8988T (cell line): ENCODE measurements around the gene ERICH2.

Source experiments
- DNase-seq: peaks from one replicate; pipeline ENCODE4 v3.0.0; 2011

Gene ERICH2

GRCh38 chr2:170764880-170765261 is 5.3 kb upstream of the ERICH2 start:
- no peak for DNase-seq

GRCh38 chr2:170766693-170767092 is 3.5 kb upstream of the ERICH2 start:
- no peak for DNase-seq

DNA sequence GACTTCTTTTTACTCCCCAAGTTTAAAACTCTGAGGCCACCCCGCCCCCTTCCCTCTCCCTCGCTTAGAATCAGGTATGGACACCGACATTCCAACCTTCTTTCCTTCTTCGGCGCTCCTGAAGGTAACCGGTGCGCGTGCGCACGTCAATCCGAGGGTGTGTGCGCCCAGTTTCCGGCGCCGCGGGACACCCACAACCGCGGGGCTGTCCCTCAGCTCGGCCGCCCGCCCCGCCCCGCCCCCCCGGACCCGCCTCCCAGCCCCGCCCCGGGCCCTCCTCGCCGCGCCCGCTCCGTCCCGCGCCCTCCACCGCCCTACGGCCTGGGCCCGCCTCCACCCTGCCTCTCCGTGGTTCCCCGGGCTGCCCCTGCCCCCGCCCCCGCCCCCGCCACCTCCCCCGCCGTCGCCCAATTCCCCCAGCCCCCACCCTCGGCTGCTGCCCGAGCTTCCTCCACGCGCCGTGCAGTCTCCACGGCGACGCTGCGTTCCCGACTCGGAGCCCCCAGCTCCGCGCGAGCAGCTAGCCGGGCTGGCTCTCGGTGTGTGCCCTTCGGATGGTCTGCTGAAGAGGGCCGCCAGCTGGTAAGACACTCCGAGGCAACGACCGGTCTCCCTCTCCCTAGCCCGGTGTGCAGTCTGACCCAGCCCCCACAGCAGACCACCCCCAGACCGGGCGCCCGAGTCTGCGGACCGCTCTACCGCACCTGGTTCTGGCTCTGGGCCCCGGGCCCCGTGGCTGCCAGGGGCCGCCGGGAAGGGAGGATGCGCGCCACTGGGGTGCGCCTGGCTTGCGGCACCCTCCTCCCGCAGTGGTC is 635 bp downstream of the ERICH2 start:
- DNase-seq = peak; percentile 81

- DNase-seq = no peak
These were observed 1.3 kb downstream of the ERICH2 start for GRCh38 chr2:170771421-170771937.

- DNase-seq = no peak
These were observed 2.1 kb downstream of the ERICH2 start for GRCh38 chr2:170772295-170772694.

- no peak for DNase-seq
These were observed 3.9 kb downstream of the ERICH2 start for GRCh38 chr2:170774074-170774473.

GRCh38 chr2:170778900-170779299 is 8.7 kb downstream of the ERICH2 start:
- DNase-seq = no peak

DNA sequence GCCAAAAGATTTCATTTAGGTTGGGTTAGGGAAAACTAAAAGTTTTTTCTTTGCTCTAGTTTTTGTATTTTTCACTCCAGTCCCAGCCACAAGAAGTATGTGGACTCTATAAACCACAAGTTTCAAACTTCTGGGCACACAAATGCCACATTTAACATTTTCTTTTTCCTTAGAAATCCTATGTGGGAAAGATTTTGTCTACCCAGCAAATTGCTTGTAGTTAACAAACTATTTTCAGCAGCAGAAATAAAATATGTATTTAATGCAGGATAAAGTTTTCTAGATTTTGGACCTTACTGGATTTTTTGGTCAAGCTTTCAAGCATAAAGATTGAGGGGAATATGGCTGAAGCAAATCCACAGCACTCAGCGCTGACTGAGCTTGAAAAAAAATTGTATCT is 9.1 kb downstream of the ERICH2 start:
- no peak for DNase-seq

GRCh38 chr2:170782673-170783072 is 12.5 kb downstream of the ERICH2 start:
- no peak for DNase-seq

- no peak for DNase-seq
These were observed 13.4 kb downstream of the ERICH2 start for GRCh38 chr2:170783549-170783948.

DNA sequence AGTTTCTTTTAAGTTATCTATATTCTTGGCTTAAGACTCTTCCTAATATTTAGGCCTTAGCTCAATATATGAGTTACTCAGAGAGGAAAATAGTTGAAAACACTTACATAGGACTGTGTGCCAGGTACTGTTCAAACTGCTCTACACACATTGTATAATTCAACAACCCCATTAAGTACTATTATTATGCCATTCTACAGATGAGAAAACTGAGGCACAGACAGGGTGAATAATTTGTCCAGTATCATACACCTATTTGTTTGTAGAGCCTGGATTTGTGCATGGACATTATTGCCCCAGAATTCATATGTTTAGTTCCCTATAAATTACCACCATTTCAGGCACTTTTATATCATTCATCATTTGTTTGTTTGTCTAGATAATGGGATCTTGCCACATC is 28.8 kb downstream of the ERICH2 start:
- DNase-seq = no peak

DNA sequence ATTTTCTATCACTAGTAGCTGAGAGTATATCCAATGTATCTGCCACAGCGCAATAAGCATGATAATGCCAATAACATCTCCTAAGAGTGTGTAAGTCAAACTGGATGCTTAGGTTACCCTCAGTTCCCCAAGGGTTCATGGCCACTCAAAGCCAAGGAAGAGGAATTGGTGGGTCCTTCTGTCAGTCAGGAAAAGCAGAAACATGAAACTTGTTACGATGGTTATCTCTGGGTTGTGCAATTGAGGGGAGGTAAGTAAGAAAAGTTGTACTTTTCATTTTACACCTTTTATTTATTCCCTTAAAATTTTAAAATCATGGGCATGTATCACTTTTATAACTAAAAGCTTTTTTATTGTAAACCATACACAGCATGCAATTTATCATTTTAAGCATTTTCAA is 36.4 kb downstream of the ERICH2 start:
- no peak for DNase-seq

GRCh38 chr2:170812710-170813600 is 42.8 kb downstream of the ERICH2 start:
- DNase-seq = peak; percentile 33

DNA sequence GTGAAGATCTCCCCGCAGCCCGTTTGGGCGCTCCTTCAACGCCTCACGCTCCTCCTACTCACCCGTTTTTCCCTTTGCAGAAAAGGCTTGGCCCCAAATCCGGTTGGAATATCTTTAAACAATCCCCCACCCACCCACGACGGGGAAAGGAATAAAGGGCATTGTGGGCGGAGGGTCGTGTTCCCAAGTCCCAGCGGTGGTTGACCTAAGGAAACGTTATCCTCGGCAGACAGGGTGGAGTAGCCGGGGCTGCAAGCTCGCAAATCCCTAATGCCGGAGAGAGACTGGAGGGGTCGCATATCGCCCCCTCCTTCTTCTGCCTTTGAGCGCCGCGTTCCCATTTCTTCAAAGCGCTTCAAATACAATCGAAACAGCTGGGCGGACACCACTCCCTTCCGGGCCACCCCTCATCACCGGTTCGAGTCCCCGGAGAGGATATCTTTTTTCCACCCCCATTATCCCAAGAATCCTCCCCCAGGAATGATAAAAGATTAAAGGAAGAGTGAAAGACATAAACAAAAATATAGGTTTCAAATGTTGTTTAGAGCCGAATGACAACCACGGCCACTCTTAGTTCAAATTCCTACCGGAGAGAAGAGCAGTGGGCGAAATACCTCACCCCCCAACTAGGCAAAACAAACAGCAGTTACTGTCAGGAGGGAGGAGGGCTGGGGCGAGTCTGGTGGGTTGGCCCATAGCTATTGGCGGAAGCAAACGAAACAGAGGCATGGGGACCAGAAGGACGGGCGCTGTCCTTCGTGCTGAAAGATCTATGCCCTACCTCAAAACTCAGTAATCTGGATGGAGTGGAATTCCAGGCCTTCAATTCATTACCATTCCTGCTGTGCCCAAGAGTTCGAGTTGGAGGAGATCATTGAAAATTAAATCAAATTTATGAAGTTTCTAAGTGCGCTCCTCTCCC is 43.7 kb downstream of the ERICH2 start:
- peak; percentile 23 for DNase-seq

DNA sequence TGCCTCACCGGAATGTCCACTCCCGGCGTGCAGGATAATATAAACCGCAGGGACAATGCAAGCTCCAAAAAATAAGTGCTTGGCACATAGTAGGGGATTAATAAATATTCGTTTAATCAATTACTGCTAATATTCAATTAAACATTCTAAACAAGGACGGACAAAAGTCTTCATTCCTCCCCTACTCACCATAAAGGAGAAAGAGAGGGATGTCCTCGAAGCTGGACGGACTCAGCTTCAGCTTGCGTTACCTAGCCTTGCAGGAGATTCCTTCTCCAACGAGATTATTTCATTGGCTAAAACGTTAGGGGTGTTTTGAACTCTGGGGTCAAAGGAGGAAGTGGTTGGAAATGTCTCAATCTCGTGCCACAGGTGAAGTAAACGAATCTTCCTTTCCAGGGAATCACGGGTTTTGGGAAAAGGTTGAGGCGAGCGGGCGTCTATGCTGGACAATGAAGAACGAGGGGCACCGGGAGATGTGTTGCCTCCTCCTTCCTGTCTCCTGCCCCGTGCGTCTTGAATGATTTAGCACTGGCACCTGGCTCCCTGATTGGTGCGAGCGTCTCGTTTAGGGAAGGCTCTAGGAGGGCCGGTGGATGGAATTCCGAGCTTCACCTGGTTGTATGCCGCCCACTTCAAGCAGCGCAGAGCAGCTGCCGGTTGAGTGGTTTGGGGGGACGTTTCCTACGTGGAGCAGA is 44.5 kb downstream of the ERICH2 start:
- no peak for DNase-seq

- no peak for DNase-seq
These were observed 45.1 kb downstream of the ERICH2 start for GRCh38 chr2:170815311-170815710.

- peak; percentile 88 for DNase-seq
These were observed 45.7 kb downstream of the ERICH2 start for GRCh38 chr2:170815746-170816503.

DNA sequence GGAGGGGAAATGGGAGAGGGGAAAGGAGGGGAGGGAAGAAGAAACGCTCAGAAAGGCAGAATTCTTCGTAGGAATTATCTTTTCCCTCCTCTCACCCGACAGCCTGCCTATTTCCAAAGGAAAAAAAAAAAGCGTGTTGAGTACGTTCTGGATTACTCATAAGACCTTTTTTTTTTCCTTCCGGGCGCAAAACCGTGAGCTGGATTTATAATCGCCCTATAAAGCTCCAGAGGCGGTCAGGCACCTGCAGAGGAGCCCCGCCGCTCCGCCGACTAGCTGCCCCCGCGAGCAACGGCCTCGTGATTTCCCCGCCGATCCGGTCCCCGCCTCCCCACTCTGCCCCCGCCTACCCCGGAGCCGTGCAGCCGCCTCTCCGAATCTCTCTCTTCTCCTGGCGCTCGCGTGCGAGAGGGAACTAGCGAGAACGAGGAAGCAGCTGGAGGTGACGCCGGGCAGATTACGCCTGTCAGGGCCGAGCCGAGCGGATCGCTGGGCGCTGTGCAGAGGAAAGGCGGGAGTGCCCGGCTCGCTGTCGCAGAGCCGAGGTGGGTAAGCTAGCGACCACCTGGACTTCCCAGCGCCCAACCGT is 46.4 kb downstream of the ERICH2 start, which contains the start of gene GAD1:
Gene GAD1 (plus strand): TSS at position 384 of the 589 bp plus-strand sequence. CDS start 1,705 bp downstream, outside the sequence.
- DNase-seq = peak; percentile 85

DNA sequence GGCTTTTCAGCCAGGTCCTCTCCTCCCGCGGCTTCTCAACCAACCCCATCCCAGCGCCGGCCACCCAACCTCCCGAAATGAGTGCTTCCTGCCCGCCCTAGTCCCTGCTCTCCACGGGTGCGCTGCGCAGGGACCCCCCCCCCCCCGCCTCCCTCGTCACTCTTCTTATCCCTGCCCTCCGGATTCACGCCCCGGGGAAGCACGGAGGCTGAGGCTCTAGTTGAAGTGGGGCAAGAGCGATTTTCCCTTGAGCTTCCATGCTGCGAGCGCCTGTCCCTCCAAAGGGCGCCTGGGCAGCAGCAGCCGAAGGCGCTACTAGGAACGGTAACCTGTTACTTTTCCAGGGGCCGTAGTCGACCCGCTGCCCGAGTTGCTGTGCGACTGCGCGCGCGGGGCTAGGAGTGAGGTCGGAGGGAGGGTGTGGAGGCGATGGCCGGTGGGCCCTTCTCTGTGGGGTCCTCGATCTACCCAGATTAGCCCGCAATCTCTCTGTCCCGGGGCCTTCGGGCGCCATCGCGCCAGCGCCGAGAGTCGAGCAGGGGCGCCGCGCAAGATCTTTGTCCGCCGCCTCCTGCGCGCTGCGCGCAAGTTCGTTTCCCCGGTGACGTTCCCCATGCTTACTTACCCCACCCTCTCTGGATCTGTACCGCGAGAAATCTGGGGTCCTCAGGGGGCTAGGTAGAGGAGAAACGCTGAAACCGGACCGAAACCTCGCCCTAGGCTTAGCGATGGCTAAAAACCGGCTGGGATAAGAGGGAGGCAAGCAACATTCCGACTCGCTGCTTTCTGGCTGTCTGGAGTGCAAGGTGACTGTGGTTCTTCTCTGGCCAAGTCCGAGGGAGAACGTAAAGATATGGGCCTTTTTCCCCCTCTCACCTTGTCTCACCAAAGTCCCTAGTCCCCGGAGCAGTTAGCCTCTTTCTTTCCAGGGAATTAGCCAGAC is 47.2 kb downstream of the ERICH2 start:
- DNase-seq = peak; percentile 46
